Heart left ventricle (tissue), 13 donors: Measurements from ENCODE around the gene SLC45A3.

Experiments
- CTCF ChIP-seq, 12 donors: fragments of 200-600 bp; sonication (generic) in 4 of 12; IDR thresholded peaks; one replicate each; pipeline versions ENCODE4 v1.5.0 to v1.8.0; 2018 to 2022; ENCODE audit warnings: antibody characterized with exemption in 12 of 12, mild to moderate bottlenecking in 5 of 12
- POLR2A ChIP-seq, 2 donors: fragments of 450-650 bp; IDR thresholded peaks; one replicate each; pipeline ENCODE4 v1.6.1; 2017; ENCODE audit warnings: antibody characterized with exemption in 2 of 2, mild to moderate bottlenecking in 2 of 2, moderate library complexity in 2 of 2
- donor health status: ischemic (EF 13 %, LVEDD 7.1; RV severe dilation, severe dysfunction).
- donor health status: DM: no; HTN: yes; CAD: no.
- donor health status: DM: no; HTN: no; CAD: no.
- donor health status: ischemic (EF 25% LVEDD 6.9; RV normal size, moderate dysfunction).
- donor health status: ischemic (EF 25% LVEDD 5.7; RV mildly dilated, moderate dysfunction).
- donor health status: ischemic (EF 35%, LVEDD 5.7; RV mildly dilated, moderate dysfunction).
- donor health status: nonischemic (EF 11% LVEDD 7.7; RV severe dilation, severe dysfunction).
- donor health status: DM: yes; HTN: yes; CAD: no.
- donor health status: PGD.
- donor health status: ischemic (EF 29% LVEDD 5.4; RV normal size, mild dysfunction).
- donor health status: nonischemic (EF 23%, LVEDD 6.1; RV moderate dilation, normal function).

- no peak for TF ChIP-seq CTCF (IDR thresholded peaks at IDR 0.05)
- no peak for TF ChIP-seq POLR2A (IDR thresholded peaks at IDR 0.05)
Measured at GRCh38 chr1:205632669-205633169, 47.6 kb downstream of the SLC45A3 start.
